Activated T-cell treated with anti-CD3 and anti-CD28 coated beads for 1 hour (primary cell): ENCODE data around the gene OR1C1.
"Not testable (repeated sequence)": the region's sequence is repeated elsewhere in the genome, so short reads cannot be mapped to it uniquely, and the experiment has no call there.

Source experiments
- DNase-seq: peaks from one replicate; pipeline ENCODE4 v3.0.0-alpha.2; 2020; ENCODE audit warnings: low read depth

The OR1C1 gene, protein sequence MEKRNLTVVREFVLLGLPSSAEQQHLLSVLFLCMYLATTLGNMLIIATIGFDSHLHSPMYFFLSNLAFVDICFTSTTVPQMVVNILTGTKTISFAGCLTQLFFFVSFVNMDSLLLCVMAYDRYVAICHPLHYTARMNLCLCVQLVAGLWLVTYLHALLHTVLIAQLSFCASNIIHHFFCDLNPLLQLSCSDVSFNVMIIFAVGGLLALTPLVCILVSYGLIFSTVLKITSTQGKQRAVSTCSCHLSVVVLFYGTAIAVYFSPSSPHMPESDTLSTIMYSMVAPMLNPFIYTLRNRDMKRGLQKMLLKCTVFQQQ

DNA sequence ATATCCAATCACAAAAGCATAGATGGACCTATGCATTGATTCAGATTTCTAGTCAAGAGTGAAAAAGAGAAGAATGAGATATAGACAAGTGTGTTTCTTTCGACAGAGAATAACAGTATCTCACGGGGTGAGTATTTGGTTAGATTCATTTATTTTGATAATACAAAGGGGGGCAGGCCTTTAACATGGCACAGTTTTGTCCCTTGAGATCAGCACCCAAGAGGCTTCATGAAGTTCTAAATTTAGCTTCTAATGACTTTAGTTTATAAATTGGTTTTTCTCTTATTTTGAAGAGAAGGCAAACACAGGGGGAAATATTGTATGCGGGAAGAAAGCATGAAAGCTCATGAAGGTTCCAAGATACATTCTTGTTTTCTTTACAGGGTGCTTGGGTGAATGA, at the start of gene OR1C1:
TSS of gene OR1C1 (minus strand) at position 101 of the 400 bp plus-strand sequence. CDS start 2,150 bp downstream, outside the sequence.
- DNase-seq: no peak

DNA sequence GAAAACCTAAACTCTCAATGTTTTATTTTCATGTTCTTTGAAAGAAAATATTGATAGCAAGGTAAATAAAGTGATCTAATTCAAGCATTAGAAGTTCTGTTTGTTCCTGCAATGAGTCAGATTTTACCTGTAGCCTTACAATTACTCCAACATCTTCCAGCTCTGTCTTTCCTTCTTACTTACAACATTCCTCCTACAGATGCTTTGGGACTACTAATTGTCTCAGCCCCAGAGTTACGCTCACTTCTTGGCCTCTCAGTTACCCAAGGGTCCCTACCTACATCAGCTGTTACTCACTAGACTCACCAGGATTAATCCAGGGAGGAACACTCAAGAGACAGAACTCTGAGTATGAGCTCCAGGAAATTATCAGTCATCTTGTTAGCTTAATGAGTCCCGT, 37.2 kb upstream of the OR1C1 start:
- DNase-seq: no peak

DNA sequence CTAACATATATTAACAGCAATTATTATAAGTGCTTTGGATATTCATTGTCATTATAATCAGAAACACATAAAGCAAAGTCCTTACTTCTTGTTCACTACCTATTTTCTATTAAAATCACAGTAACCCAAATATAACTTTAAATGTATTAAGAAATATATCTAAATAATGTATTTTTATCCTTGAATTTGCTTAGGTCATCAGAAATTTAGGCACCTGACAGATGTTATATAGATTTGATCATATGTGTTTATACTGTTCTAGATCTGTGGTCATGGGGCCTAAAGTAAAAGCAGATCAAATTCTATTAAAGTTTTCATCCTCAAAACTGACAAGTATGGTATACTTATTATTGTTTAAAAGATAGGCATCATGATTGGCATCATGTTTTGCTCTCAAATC, 9.2 kb upstream of the OR1C1 start:
- no peak for DNase-seq

DNA sequence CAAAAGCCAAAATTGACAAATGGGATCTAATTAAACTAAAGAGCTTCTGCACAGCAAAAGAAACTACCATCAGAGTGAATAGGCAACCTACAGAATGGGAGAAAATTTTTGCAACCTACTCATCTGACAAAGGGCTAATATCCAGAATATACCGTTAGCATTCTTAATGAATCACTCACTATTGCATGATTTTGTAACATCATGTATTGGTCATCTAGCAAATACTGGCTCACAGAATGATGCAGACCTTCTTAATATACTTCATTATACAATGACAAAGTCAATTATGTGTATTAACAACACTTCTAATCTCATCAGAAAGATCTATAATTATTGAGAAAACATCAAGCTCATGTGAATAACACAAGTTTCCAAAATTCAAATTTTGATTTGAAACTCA, 6.0 kb downstream of the OR1C1 start:
- DNase-seq: not testable (repeated sequence)

DNA sequence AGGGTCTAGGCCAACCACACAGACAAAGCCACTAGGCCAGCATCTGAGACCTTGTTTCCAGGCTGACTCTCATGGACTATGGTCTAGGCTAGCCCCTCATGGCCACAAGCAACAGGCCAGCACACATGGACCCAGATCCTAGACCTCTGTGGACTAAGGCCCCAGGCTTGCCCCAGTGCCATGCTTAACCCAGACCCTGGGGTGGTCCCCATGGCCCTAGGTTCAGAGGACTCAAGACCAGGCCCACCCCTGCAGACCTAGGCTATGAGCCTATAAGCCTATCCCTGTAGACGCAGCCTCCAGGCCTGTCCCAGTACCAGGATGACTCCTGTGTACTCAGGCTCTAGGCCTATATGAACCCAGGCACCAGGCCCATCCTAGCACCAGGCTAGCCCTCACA, 10.5 kb downstream of the OR1C1 start:
- no peak for DNase-seq

DNA sequence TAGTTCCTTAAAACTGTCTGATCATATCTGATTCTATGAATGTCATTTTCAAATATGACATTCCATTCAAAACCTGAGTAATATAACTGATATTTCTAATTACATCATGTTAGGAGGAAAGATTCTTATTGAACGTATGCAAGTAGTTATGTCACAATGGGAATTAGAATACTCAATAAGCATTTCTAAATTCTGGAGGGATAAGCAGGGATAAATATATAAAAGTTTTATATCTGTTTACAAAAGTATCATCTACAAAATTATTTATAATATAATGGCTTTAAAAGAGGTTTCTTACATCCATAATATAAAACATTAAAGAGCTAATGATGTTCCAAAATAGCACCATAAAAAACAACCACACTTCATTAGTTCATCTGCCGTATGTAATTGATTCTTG, 12.3 kb downstream of the OR1C1 start, which contains the start of gene OR14A2:
TSS of gene OR14A2 (minus strand) at position 101 of the 400 bp plus-strand sequence.
- no peak for DNase-seq

DNA sequence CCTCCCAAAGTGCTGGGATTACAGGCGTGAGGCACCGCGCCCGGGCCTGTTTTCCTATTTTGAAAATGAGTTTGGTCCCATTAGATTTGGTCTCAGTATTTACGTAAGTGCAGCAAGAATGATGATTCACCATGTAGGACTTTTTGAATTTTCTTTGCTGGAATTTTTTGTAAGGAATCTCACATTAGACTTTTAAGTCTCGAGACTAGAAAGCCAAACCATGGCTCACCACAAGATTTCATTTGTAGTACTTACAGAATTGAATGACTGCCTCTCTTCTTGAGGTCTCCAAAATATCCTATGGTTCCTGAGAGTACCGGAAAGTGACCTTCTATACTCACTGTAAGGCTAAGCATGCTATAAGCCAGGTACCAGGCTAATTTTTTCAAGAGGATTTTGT, 12.7 kb downstream of the OR1C1 start:
- no peak for DNase-seq

DNA sequence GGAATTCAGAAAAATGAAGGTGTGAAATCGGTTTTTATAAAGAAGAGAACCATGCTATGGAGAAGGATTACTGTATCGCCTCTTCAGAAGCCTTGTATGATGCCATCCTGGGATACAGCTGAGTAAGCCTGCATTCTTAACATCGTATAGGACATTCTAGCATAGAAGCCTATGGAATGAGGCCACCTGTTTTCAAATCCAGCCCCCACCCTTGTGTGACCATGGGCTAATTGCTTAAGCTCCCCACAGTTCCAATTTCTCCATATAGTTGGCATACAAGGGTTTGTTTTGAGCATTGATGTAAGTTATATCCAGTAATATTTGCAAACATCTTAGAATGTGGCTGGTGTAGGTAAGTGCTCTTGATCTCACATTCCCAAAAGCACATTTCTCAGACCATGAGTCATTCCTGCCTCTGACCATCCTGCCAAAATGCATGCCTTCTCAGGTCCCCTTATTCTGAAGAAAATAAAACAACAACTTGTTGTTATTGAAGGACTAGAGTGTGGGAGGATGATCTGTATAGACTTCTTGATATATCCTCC, 13.9 kb downstream of the OR1C1 start:
- no peak for DNase-seq

DNA sequence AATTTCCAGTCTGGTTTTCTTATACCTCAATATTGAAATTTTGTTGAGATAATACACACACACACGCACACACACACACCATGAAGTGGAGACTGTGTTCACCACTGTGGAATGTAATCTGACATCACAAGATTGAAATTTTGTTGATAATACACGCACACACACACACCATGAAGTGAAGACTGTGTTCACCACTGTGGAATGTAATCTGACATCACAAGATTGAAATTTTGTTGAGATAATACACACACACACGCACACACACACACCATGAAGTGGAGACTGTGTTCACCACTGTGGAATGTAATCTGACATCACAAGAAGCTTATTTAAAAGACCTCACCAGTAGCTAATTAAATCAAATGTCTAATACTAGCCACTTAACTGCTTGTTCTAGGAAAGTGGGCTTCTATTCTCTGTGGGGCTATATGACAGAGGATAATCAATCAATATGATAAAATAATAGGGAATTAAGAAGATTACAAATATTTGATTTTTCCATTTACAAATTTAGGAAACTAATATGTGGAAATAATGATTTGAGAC, 18.1 kb downstream of the OR1C1 start:
- DNase-seq: not testable (repeated sequence)

DNA sequence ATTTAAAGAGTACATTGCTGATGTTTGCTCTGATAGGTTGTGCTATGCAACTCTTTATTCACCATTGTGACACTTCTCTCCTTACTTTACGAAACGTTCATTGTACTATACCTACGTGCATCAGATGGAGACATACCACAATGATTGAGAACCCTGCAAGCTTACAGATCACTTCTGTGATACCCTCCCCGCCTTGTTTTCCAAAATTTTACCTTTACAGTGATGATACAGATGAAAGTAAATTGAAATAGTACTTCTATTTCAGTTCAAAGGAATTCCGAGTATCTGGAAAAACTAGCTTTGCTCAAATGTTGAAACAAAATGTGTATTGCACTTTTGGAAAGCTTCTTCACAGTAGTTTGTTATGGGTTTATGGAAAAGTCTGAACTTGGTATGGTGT, 18.6 kb downstream of the OR1C1 start:
- no peak for DNase-seq

DNA sequence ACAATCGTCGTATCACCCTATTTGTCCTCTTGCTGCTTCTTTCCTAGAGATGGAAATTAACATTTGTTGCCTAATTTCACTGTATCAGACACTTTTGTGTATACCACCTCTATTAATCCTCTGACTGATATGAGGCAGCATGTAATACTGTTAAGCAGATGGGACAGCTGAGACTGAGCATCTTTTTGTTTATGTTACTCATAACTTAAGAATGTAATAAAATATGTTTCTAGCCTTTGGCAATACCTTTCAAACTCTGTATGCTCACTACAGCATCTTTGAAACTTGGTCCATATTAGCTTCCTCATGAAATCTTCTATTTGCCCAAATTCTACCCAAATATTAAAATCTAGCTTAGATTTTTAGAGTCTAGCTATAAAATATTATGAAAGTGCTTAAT, 19.6 kb downstream of the OR1C1 start:
- no peak for DNase-seq

DNA sequence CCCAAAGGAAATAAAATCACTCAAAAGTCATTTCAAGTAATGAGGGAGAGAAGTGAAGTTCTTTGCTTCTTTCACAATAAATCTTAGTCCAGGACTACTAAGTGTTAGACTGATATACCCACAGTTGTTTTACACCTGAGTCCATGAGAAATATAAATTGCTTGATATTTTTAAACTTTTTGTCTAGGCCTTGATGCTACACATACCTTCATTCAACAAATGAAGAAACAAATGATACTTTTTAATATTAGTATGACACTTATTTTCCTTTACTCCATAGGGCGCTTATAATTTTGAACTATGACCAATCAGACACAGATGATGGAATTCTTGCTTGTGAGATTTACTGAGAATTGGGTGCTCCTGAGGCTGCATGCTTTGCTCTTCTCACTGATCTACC, 22.0 kb downstream of the OR1C1 start, which contains the start of gene OR14K1:
TSS of gene OR14K1 (plus strand) at position 301 of the 400 bp plus-strand sequence. CDS start at position 301, 0 bp downstream.
- DNase-seq: no peak

DNA sequence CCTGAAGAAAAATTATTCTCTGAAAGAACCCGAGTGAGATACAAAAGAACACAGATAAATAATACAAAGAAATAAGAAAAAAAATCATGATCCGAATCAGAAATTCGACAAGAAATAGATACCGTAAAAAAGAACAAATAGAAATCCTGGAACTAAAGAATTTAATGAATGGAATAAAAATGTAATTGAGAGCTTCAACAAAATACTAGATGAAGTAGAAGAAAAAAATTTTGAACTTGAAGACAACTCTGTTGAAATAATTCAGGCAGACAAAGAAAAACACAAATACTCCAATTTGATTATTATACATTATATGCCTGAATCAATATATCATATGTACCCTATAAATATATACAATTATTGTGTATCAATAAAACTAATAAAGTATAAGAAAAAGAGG, 39.1 kb downstream of the OR1C1 start:
- DNase-seq: no peak

DNA sequence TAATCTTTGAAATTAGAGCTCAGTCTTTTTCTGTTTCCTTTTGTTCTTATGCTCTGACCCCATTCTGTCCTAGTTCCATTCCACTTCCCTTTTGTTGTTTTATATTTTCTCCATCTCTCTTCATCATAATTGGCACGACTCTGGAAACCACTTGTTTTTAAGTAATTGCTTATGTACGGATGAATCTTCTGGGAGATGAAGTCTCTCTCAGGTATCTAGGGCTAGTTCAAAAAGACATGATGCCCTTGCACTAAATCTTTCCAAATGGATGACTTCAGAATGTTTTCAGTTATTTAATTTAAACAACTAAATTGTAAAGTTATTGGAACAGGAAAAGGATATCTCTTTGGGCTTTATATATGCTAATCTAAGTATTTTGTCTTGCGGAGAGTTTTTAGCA, 43.8 kb downstream of the OR1C1 start, which contains the start of gene OR6F1:
TSS of gene OR6F1 (minus strand) at position 101 of the 400 bp plus-strand sequence. CDS start 3,891 bp downstream, outside the sequence.
- no peak for DNase-seq

DNA sequence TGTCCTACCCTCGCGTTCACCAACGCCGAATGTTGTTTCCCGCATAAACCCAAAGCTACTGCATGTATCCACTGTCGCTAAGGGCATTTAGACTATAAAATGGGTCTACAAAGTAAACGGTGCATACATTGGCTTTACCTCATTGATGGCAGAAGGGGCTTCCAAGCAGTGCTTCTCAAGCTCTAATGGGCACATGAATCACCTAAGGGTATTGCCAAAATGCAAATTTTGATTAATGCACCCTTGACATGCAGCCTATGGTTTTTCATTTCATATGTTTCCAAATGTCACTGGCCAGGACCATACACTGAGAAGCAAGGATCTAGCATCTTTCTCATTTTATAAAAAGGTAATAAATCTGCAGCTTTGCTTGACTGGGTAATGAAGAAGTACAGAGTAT, 46.6 kb downstream of the OR1C1 start:
- DNase-seq: no peak

DNA sequence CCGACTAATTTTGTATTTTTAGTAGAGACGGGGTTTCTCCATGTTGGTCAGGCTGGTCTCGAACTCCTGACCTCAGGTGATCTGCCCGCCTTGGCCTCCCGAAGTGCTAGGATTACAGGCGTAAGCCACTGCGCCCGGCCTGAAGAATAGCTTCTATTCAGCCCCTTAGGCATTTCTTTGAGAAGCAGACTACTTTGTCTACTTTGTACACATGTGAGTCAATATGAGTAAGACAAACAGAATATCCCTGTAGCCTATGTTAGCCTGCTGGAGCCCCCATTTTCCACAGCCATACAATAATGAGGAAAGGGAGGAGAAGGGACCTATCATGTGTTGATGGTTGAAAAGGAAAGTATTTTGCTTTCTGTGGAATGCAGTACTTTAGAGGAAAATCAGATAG, 49.7 kb downstream of the OR1C1 start:
- DNase-seq: not testable (repeated sequence)
